Vagina (tissue), 2 donors: Measurements from ENCODE around the gene OOSP2.

ENCODE experiments used
- POLR2A ChIP-seq, 2 donors: fragments of 450-650 bp; IDR thresholded peaks; one replicate each; pipeline ENCODE4 v1.6.1; 2017; ENCODE audit warnings: antibody characterized with exemption in 2 of 2, mild to moderate bottlenecking in 2 of 2, moderate library complexity in 2 of 2
- TF ChIP-seq, protein P1 (sequence below), 3 experiments: fragments of 450-650 bp in 2 of 3; fragments of 200-600 bp in 1 of 3; sonication (generic) in 1 of 3; IDR thresholded peaks; one replicate each; pipeline ENCODE4 v1.5.1; 2017 to 2019; ENCODE audit warnings: antibody characterized with exemption in 3 of 3, mild to moderate bottlenecking in 2 of 3, moderate library complexity in 2 of 3

DNA sequence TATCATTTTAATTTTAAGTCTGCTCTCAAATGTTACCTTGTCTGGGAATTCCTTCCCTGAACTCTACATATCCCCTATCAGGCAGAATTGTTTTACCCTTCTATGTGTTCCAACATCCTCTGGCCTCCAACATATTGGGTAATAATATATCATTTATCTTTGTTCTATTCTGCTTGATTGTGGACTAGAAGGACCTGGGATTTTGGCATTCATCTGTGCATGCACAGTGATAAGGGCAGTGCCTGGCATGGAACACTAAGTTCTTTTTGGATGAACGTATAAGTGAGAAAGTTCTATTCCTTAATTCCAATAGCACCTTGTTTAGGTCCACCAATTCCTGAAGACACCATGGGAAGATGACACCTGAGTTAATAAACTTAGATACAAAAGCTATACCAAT is 47.0 kb downstream of the OOSP2 start:
- TF ChIP-seq, protein P1, sequence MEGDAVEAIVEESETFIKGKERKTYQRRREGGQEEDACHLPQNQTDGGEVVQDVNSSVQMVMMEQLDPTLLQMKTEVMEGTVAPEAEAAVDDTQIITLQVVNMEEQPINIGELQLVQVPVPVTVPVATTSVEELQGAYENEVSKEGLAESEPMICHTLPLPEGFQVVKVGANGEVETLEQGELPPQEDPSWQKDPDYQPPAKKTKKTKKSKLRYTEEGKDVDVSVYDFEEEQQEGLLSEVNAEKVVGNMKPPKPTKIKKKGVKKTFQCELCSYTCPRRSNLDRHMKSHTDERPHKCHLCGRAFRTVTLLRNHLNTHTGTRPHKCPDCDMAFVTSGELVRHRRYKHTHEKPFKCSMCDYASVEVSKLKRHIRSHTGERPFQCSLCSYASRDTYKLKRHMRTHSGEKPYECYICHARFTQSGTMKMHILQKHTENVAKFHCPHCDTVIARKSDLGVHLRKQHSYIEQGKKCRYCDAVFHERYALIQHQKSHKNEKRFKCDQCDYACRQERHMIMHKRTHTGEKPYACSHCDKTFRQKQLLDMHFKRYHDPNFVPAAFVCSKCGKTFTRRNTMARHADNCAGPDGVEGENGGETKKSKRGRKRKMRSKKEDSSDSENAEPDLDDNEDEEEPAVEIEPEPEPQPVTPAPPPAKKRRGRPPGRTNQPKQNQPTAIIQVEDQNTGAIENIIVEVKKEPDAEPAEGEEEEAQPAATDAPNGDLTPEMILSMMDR (IDR thresholded peaks at IDR 0.05) = no peak
- no peak for TF ChIP-seq POLR2A (IDR thresholded peaks at IDR 0.05)
